Bronchus fibroblast of lung (primary cell): ENCODE data around the gene LRG1. TPM values are rescaled to one million over a fixed set of nuclear protein-coding genes. Genes with fewer than 3 reads are reported as not detected.

ENCODE experiments used
- total RNA-seq: library from RNA; depleted of rRNA; stranded (reverse); fragments of >200 nt; gene quantifications from 2 replicates; pipeline ENCODE4 v1.2.3, GENCODE V29; 2015

LRG1 gene
- total RNA-seq: not detected in 2 replicates

GRCh38 chr19:4539693-4540581 is at the start of gene LRG1:
Gene LRG1, minus strand, starts transcription at chr19:4540036. Its CDS starts 23 bp downstream, at chr19:4540013.

GRCh38 chr19:4559569-4559968 is 19.7 kb upstream of the LRG1 start, which contains the start of gene SEMA6B:
Gene SEMA6B, minus strand, starts transcription at chr19:4559684. Its CDS starts 1,227 bp downstream, at chr19:4558457.

GRCh38 chr19:4534836-4535658 is 4.8 kb downstream of the LRG1 start, which contains the start of gene PLIN5:
Gene PLIN5, minus strand, starts transcription at chr19:4535224. Its CDS starts 1,150 bp downstream, at chr19:4534074.

GRCh38 chr19:4518345-4519171 is 21.3 kb downstream of the LRG1 start, which contains the start of gene PLIN4:
Gene PLIN4, minus strand, starts transcription at chr19:4518486. Its CDS starts 214 bp downstream, at chr19:4518272.

Other genes starting within 250 kb of the LRG1 start
- gene TMIGD2, start 237.6 kb downstream of the LRG1 start, total RNA-seq: not detected in 2 replicates
- 24.4 and 28.6 TPM in 2 replicates for gene FSD1, start 235.4 kb downstream of the LRG1 start, total RNA-seq
- gene STAP2, start 201.2 kb downstream of the LRG1 start, total RNA-seq: 5.4 and 6.4 TPM in 2 replicates
- 3.5 and 4.8 TPM in 2 replicates for gene MPND, start 196.5 kb downstream of the LRG1 start, total RNA-seq
- 110 and 114 TPM in 2 replicates for gene SH3GL1, start 139.5 kb downstream of the LRG1 start, total RNA-seq
- gene CHAF1A, start 137.4 kb downstream of the LRG1 start, total RNA-seq: 31.1 and 31.4 TPM in 2 replicates
- gene UBXN6, start 82.2 kb downstream of the LRG1 start, total RNA-seq: 50.1 and 65.6 TPM in 2 replicates
- 74.9 and 86.6 TPM in 2 replicates for gene HDGFL2, start 67.7 kb downstream of the LRG1 start, total RNA-seq
- 0.15 and 0.17 TPM in 2 replicates for gene PLIN4, start 21.6 kb downstream of the LRG1 start, total RNA-seq
- not detected in 2 replicates for gene PLIN5, start 4.8 kb downstream of the LRG1 start, total RNA-seq
- gene SEMA6B, start 19.6 kb upstream of the LRG1 start, total RNA-seq: 0.45 and 0.67 TPM in 2 replicates
- gene TNFAIP8L1, start 99.5 kb upstream of the LRG1 start, total RNA-seq: 5.4 and 6.5 TPM in 2 replicates
- gene MYDGF, start 130.3 kb upstream of the LRG1 start, total RNA-seq: 148 and 163 TPM in 2 replicates
- gene DPP9, start 183.8 kb upstream of the LRG1 start, total RNA-seq: 70.6 and 71.8 TPM in 2 replicates